Stimulated activated CD4-positive, alpha-beta T cell treated with anti-CD3 and anti-CD28 coated beads, Interleukin-2, amount 100 ng/mL, for 48 hours (primary cell): Measurements from ENCODE around the gene GRWD1.

ENCODE experiments used
- DNase-seq, 2 donors: peaks; one replicate each; pipeline ENCODE4 v3.0.0-alpha.2; 2020

GRWD1 gene

GRCh38 chr19:48461651-48461981, 15.8 kb downstream of the GRWD1 start:
- DNase-seq = no peak

- DNase-seq = no peak
These were observed 16.3 kb downstream of the GRWD1 start for GRCh38 chr19:48461982-48462655.

- DNase-seq = no peak
These were observed 19.4 kb downstream of the GRWD1 start for GRCh38 chr19:48465215-48465614.

GRCh38 chr19:48466561-48467325, 21.0 kb downstream of the GRWD1 start:
- no peak for DNase-seq

- peak; percentile 97 to 98 for DNase-seq
These were observed 23.0 kb downstream of the GRWD1 start for GRCh38 chr19:48468772-48469288.

GRCh38 chr19:48469289-48469881, 23.6 kb downstream of the GRWD1 start, which contains the start of gene CYTH2:
Gene CYTH2 (plus strand): TSS chr19:48469369. CDS start chr19:48469508, 139 bp downstream.
- DNase-seq = peak; percentile 67 to 75

- no peak for DNase-seq
These were observed 24.3 kb downstream of the GRWD1 start for GRCh38 chr19:48469934-48470680.

GRCh38 chr19:48470856-48471255, 25.1 kb downstream of the GRWD1 start:
- no peak for DNase-seq

GRCh38 chr19:48471836-48472235, 26.1 kb downstream of the GRWD1 start:
- no peak for DNase-seq

- DNase-seq = no peak
These were observed 27.6 kb downstream of the GRWD1 start for GRCh38 chr19:48473161-48473966.

- no peak for DNase-seq
These were observed 28.4 kb downstream of the GRWD1 start for GRCh38 chr19:48474084-48474592.

GRCh38 chr19:48475369-48476068, 29.7 kb downstream of the GRWD1 start:
- no peak for DNase-seq

GRCh38 chr19:48476176-48476575, 30.4 kb downstream of the GRWD1 start:
- no peak for DNase-seq

- DNase-seq = no peak
These were observed 31.4 kb downstream of the GRWD1 start for GRCh38 chr19:48477067-48477685.

- DNase-seq = no peak
These were observed 32.0 kb downstream of the GRWD1 start for GRCh38 chr19:48477698-48478338.

- no peak for DNase-seq
These were observed 32.8 kb downstream of the GRWD1 start for GRCh38 chr19:48478339-48479256.

- no peak for DNase-seq
These were observed 33.9 kb downstream of the GRWD1 start for GRCh38 chr19:48479686-48480085.

GRCh38 chr19:48480183-48480557, 34.4 kb downstream of the GRWD1 start:
- DNase-seq = peak in 1 of 2 donors; percentile 20
